HUES64 (cell line): Measurements from ENCODE around the gene GRIP1.

Experiments used
- H3K27ac ChIP-seq: 2 replicates; pipeline ENCODE4 v1.7.0; 2013; ENCODE audit warnings: low read depth, low read length, inconsistent platforms
- H3K27me3 ChIP-seq: 2 replicates; pipeline ENCODE4 v1.6.1; 2013; ENCODE audit warnings: mild to moderate bottlenecking, low read length; ENCODE audit not compliant: insufficient read depth
- H3K36me3 ChIP-seq: 2 replicates; pipeline ENCODE4 v1.6.1; 2013; ENCODE audit warnings: mild to moderate bottlenecking, low read length; ENCODE audit not compliant: insufficient read depth
- H3K4me1 ChIP-seq: 2 replicates; pipeline ENCODE4 v1.6.1; 2013; ENCODE audit warnings: mild to moderate bottlenecking, low read length, moderate library complexity; ENCODE audit not compliant: insufficient read depth
- H3K4me3 ChIP-seq: 2 replicates; pipeline ENCODE4 v1.5.1; 2013; ENCODE audit warnings: mild to moderate bottlenecking, low read length, moderate library complexity
- H3K9ac ChIP-seq: 2 replicates; pipeline ENCODE4 v1.6.1; 2013; ENCODE audit warnings: mild to moderate bottlenecking, low read depth, low read length
- H3K9me3 ChIP-seq: 2 replicates; pipeline ENCODE4 v1.6.1; 2013; ENCODE audit warnings: low read depth, low read length; ENCODE audit not compliant: insufficient read depth
- WGBS: fragments of 150-250, 120-280 bp; methylation state at CpG from one replicate; pipeline ENCODE4 v1.1.7; 2013; ENCODE audit warnings: missing lambda C conversion rate; 5-methylcytosine and 5-hydroxymethylcytosine counted together

The GRIP1 gene

DNA sequence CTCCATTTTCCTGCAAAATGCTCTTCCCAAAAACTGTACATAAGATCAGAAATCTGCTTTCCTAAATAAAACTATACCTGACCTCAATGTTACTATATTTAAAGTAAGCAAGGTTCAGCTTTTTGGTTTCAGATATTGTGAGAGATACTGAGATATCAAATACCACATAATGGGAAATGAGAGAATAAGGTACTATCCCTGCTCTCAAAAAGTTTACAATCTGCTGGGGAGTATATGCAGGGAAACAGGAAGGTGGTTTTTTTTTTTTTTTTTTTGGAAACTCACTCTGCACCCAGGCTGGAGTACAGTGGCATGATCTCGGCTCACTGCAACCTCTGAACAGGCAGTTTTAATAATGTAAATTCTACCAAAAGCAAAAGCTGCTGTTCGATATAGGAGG is 327.6 kb downstream of the GRIP1 start:
- Histone ChIP-seq H3K36me3 (0 out of 2 replicates have a peak, but pooled peaks cover 4% of the 10 kb centered on the region), H3K4me1 (no peaks in the 10 kb centered on the region), H3K9me3 (no peaks in the 10 kb centered on the region), H3K27me3 (no peaks in the 10 kb centered on the region), H3K27ac (no peak overlapping the region), H3K4me3 (no peak overlapping the region), H3K9ac (no peak overlapping the region)
- WGBS: 96% methylated on average over 2 of the region's 2 CpGs

DNA sequence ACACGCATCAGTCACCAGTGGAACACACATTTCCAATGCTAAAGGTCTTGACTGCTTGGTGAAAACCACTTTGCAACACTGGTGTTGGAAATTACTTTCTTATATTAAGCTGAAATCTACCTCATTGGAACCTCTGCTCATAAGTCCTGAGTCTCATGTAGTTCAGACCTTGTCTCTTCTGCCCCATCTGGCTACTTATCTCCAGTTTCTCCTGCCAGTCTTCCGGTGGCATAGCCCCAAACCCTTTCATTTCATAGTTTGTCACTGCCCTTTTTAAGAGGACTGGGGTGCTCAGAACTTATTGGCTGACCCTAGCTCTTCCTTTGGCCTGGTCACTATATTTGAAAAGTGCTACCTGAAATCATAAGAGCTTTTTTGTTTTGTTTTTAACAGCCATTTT is 332.9 kb downstream of the GRIP1 start:
- H3K27me3 ChIP-seq: no peaks in the 10 kb centered on the region
- H3K9ac ChIP-seq: no peak overlapping the region
- no peaks in the 10 kb centered on the region for H3K4me1 ChIP-seq
- peaks cover 13% of the 10 kb centered on the region for H3K9me3 ChIP-seq
- H3K4me3 ChIP-seq: no peak overlapping the region
- peaks cover 19% of the 10 kb centered on the region for H3K36me3 ChIP-seq
- 93% methylated on average over 2 of the region's 2 CpGs for WGBS
- H3K27ac ChIP-seq: no peak overlapping the region

DNA sequence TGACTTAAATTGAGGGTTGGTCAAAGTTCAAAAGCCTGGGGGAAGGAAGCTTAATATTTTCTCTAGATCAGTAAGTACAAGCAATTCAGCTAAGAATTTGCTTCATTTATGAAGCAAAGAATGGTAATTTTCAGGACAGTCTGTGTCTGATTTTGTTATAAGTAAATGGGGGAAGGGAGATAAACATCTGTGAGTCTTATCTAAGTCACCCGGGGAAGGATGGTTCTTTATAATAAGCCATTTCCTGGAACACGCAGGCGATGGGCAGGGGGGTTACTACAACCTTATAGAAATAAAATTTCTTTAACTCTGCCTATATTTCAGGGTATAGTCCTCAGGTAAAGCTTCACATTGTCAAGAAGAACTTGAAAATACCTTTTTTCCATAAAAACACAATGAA is 333.7 kb downstream of the GRIP1 start:
- H3K27ac ChIP-seq: no peak overlapping the region
- no peak overlapping the region for H3K4me3 ChIP-seq
- peaks cover 15% of the 10 kb centered on the region for H3K9me3 ChIP-seq
- peaks cover 23% of the 10 kb centered on the region for H3K36me3 ChIP-seq
- H3K4me1 ChIP-seq: no peaks in the 10 kb centered on the region
- H3K9ac ChIP-seq: no peak overlapping the region
- 88% methylated on average over 3 of the region's 3 CpGs for WGBS
- no peaks in the 10 kb centered on the region for H3K27me3 ChIP-seq

DNA sequence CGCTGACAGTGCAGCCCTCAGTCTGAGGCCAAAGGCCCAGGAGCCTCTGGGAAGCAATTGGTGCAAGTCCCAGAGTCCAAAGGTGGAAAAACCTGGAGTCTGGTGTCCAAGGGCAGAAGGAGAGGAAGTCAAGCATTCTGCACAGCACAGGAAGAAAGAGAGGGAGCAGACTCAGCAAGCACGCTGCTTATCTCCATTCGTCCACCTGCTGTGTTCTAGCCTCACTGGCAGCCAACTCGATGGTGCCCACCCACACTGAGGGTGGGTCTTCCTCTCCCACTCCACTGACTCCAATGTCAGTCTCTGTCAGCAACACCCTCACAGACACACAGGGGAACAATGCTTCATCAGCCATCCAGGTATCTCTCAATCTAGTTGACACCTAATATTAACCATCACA is 337.8 kb downstream of the GRIP1 start:
- Histone ChIP-seq H3K27me3 (no peaks in the 10 kb centered on the region), H3K9me3 (peaks cover 22% of the 10 kb centered on the region), H3K4me3 (no peak overlapping the region), H3K36me3 (peaks cover 43% of the 10 kb centered on the region), H3K9ac (no peak overlapping the region), H3K4me1 (no peaks in the 10 kb centered on the region), H3K27ac (no peak overlapping the region)
- 96% methylated on average over 4 of the region's 4 CpGs for WGBS

DNA sequence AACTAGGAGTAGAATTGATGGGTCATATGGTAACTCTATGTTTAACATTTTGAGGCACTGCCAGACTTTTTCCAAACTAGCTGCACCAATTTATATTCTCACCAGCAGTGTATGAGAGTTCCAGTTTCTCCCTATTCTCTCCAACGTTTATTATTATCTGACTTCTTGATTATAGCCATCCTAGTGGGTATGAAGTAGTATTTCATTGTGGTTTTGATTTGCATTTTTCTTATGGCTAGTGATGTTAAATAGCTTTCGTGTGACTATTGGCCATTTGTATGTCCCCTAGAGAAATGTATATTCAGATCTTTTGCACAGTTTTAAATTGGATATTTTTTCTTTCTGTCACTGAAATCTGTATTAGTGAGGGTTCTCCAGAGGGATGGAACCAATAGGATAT is 338.7 kb downstream of the GRIP1 start:
- Histone ChIP-seq H3K9ac (no peak overlapping the region), H3K36me3 (peaks cover 43% of the 10 kb centered on the region), H3K27ac (no peak overlapping the region), H3K9me3 (peaks cover 22% of the 10 kb centered on the region), H3K4me1 (no peaks in the 10 kb centered on the region), H3K4me3 (no peak overlapping the region), H3K27me3 (no peaks in the 10 kb centered on the region)
- WGBS: 86% methylated on average over 1 of the region's 2 CpGs

DNA sequence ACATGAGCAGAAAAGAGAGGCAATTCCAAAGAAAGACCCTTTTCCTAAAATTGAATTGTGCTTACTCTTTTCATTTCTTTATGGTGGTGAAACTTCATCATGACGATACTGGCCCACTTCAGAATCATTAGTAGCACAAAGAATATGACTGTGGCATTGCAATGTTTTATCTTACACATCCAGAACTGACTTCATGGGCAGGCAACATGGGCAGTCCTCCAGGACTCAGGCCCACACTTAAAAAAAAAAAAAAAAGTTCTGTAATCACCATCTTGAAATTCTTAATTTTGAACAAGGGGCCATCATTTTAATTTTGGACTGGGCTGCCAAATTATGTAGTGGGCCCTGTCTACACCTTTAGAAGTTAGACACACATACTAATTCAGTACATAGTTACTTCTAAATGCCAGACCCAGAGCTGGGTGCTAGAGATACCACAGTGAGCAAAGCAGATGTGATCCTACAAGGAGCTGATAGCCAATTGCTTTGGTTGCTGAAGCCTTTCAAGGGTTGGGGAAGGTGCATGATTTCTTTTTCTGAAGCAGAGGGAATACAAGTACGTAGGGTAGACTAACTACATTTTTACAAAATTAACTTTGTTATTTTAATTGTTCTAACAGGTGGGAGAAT is 341.4 kb downstream of the GRIP1 start:
- H3K27me3 ChIP-seq: no peaks in the 10 kb centered on the region
- peaks cover 22% of the 10 kb centered on the region for H3K9me3 ChIP-seq
- H3K4me1 ChIP-seq: no peaks in the 10 kb centered on the region
- H3K4me3 ChIP-seq: no peak overlapping the region
- H3K36me3 ChIP-seq: peaks cover 39% of the 10 kb centered on the region
- H3K27ac ChIP-seq: no peak overlapping the region
- H3K9ac ChIP-seq: no peak overlapping the region
- WGBS: 94% methylated on average over 1 of the region's 2 CpGs

DNA sequence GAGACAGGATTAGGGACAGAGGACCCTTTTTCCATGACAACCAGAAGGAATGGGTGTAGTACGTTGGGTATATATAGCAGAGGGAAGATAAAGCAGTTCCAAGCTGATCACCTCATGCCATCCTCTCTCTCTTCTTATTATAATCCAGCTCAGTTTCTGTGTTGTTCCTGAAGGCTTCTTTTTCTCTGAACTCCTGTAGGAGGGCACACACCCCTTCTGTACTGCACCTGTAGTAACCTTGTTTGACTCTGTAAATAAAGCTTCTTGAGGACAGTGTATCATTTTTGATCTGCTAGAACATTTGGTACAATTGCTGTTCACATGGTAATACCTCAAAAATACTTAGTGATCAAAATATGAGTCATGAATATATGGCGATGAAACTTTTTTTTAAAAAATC is 343.1 kb downstream of the GRIP1 start:
- no peak overlapping the region for H3K9ac ChIP-seq
- H3K4me3 ChIP-seq: no peak overlapping the region
- H3K9me3 ChIP-seq: 0 out of 2 replicates have a peak, but pooled peaks cover 9% of the 10 kb centered on the region
- H3K36me3 ChIP-seq: peaks cover 30% of the 10 kb centered on the region
- H3K27ac ChIP-seq: no peak overlapping the region
- H3K27me3 ChIP-seq: no peaks in the 10 kb centered on the region
- no peaks in the 10 kb centered on the region for H3K4me1 ChIP-seq
- 100% methylated on average over 1 of the region's 2 CpGs for WGBS

DNA sequence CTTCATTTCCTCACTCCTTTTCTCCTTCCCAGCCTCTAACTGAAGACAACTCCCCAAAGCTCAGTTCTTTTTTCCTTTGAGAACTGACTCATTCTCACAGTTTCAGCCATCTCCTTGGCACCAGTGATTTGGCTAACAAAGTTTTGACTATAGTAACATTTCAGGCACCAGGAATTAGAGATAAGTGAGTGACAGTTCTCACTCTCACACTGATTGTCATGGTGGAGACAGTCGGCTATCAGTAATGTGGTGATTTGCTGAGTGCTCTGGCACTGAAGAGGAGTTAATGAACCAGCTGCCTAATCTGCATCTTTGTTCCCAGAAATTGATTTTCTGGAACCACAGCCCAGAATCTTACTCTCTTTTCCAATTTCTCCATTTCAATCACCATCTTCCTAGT is 347.1 kb downstream of the GRIP1 start:
- 86% methylated on average over 1 of the region's 1 CpG for WGBS
- Histone ChIP-seq H3K9me3 (no peaks in the 10 kb centered on the region), H3K27ac (no peak overlapping the region), H3K9ac (no peak overlapping the region), H3K4me3 (no peak overlapping the region), H3K27me3 (no peaks in the 10 kb centered on the region), H3K36me3 (peaks cover 6% of the 10 kb centered on the region; the same call in 1 of the 2 replicates), H3K4me1 (no peaks in the 10 kb centered on the region)

DNA sequence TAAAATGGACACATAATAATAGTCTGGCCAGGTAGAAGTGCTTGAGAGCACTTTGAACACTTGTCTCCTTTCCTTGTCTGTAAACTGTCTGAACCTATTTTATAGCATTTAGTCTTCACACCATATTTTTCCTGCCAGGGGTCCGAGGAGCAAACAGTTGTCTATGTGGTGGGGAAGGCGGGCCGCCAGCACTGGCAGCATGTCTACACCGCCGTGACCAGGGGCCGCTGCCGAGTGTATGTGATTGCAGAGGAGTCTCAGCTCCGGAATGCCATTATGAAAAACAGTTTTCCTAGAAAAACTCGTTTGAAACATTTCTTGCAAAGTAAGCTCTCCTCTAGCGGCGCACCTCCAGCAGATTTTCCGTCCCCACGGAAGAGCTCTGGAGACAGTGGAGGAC is 347.9 kb downstream of the GRIP1 start:
- H3K9ac ChIP-seq: no peak overlapping the region
- H3K36me3 ChIP-seq: peaks cover 6% of the 10 kb centered on the region; the same call in 1 of the 2 replicates
- WGBS: 96% methylated on average over 13 of the region's 13 CpGs
- H3K4me1 ChIP-seq: no peaks in the 10 kb centered on the region
- H3K27ac ChIP-seq: no peak overlapping the region
- H3K27me3 ChIP-seq: no peaks in the 10 kb centered on the region
- no peaks in the 10 kb centered on the region for H3K9me3 ChIP-seq
- no peak overlapping the region for H3K4me3 ChIP-seq

DNA sequence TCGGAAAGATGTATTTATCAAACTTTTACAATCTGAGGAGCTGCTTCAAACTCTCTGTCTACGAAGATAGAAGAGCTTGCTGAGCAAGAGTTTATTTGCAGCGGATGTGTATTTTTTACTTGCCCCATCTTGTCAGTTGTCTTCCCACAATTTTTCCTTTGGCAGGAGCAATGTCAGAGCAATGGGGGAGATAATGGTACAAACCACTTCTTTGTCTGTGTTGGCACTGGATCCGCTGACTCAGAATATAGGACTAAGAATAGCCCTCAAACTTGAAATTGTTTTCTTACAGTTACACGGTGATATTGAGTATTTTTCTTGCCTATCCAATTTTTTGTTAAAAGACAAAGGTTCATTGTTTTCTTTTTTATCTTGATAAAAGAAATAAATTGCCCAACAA is 348.9 kb downstream of the GRIP1 start:
- 96% methylated on average over 5 of the region's 5 CpGs for WGBS
- H3K4me3 ChIP-seq: no peak overlapping the region
- no peaks in the 10 kb centered on the region for H3K27me3 ChIP-seq
- H3K27ac ChIP-seq: no peak overlapping the region
- no peak overlapping the region for H3K9ac ChIP-seq
- H3K4me1 ChIP-seq: no peaks in the 10 kb centered on the region
- H3K36me3 ChIP-seq: peaks cover 13% of the 10 kb centered on the region; the same call in 1 of the 2 replicates
- H3K9me3 ChIP-seq: no peaks in the 10 kb centered on the region

DNA sequence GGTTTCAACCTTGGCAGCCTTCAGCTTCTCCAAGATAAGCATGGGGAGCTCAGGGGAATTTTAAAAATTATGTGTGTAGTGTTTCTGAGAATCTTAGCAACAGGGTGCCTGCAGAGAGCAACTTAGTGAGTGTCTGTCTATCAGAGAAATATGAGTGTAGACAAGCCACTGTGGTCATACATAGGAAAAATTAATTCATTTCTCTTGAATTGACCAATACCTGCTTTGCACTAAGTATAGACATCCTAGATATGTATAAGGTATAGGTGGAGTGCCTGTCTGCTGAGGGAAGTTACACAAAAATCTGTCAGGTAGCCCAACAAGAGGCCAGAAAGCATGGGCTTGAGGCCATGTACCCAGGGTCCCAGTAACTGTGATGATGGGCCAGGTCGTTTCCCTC is 355.9 kb downstream of the GRIP1 start:
- Histone ChIP-seq H3K4me3 (no peak overlapping the region), H3K36me3 (peaks cover 43% of the 10 kb centered on the region), H3K27ac (no peak overlapping the region), H3K4me1 (no peaks in the 10 kb centered on the region), H3K9me3 (no peaks in the 10 kb centered on the region), H3K27me3 (no peaks in the 10 kb centered on the region), H3K9ac (no peak overlapping the region)
- 95% methylated on average over 1 of the region's 1 CpG for WGBS

DNA sequence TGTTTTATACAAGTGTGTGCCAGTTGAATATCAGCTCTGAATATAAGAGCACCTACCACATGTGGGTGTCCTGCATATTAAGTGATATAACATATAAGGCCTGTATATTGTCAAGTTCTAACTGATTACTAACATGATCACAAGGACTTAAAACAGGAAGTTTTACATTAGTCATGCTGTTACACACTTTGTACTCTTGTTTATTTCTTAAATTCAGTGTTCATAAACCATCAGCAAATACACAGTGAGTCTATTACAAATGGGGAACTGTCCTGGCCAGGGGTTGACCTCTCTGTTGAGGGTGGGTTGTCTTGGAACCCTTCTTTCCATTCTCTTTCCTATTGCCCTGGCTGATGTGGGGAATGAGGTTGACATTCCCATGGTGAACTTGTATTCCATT is 357.4 kb downstream of the GRIP1 start:
- Histone ChIP-seq H3K9ac (no peak overlapping the region), H3K4me1 (no peaks in the 10 kb centered on the region), H3K27me3 (no peaks in the 10 kb centered on the region), H3K4me3 (no peak overlapping the region), H3K36me3 (peaks cover 44% of the 10 kb centered on the region), H3K9me3 (no peaks in the 10 kb centered on the region), H3K27ac (no peak overlapping the region)
